ENCODE measurements around the gene MYH14. TPM values are rescaled to one million over a fixed set of nuclear protein-coding genes. Genes with fewer than 3 reads are reported as not detected.

Gene MYH14
- total and polyA plus RNA-seq, 2 of the 4 experiments (the other 2 are of a cell fraction) = not detected

DNA sequence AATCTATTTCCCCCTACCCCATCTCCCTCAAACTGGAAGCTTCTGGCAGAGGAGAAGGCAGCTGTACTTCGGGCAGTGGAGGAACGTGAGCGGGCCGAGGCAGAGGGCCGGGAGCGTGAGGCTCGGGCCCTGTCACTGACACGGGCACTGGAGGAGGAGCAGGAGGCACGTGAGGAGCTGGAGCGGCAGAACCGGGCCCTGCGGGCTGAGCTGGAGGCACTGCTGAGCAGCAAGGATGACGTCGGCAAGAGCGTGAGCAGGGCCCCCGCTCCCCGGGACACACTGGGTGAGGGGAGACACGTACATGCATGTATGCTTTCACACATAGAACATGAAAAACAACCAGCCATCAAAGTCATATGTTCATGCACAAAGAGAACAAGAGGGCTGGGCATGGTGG, 83.0 kb downstream of the MYH14 start:
- DNase-seq = no peak
- no peak for ATAC-seq (ENCODE audit: low read depth)
- Histone ChIP-seq H3K9ac (ENCODE audit: low read depth, low read length) (no peak overlapping the region), H3K27me3 (ENCODE audit: control insufficient read depth, insufficient read depth, low read length) (no peaks in the 10 kb centered on the region), H2AK5ac (ENCODE audit: low read depth, low read length) (no peak overlapping the region), H4K5ac (ENCODE audit: low read depth, low read length) (no peak overlapping the region), H3K9me3 (ENCODE audit: control insufficient read depth, insufficient read depth, low read length) (peaks cover 20% of the 10 kb centered on the region), H3K4me2 (ENCODE audit: low read depth, low read length) (no peak overlapping the region), H2BK5ac (ENCODE audit: low read depth, low read length, poor library complexity, severe bottlenecking) (no peak overlapping the region), H4K91ac (ENCODE audit: insufficient read depth, low read depth, low read length) (no peak overlapping the region), H2BK120ac (ENCODE audit: low read depth, low read length) (no peak overlapping the region), H3K79me1 (ENCODE audit: low read depth in 1 of 2, low read length in 2 of 2) (no peaks in the 10 kb centered on the region), H4K20me1 (ENCODE audit: insufficient read depth, low read length) (no peaks in the 10 kb centered on the region), H3K4ac (ENCODE audit: low read depth, low read length) (no peak overlapping the region), H3K18ac (ENCODE audit: low read depth, low read length) (no peak overlapping the region), H2BK15ac (ENCODE audit: low read depth, low read length) (no peak overlapping the region), H2AFZ (replicated peaks; ENCODE audit: low read length, poor library complexity) (no peak overlapping the region), H3K14ac (replicated peaks; ENCODE audit: low read depth, low read length) (no peak overlapping the region), H3K23ac (ENCODE audit: low read depth, low read length) (no peak overlapping the region), H3K4me3 (ENCODE audit: insufficient read depth, low read depth, low read length) (no peak overlapping the region), H3K56ac (ENCODE audit: extremely low read depth, insufficient read depth, low read length) (no peak overlapping the region), H3K27ac (ENCODE audit: insufficient read depth, low read length) (no peak overlapping the region), H3K36me3 (ENCODE audit: control insufficient read depth, insufficient read depth, low read length) (no peaks in the 10 kb centered on the region), H3K9me1 (ENCODE audit: insufficient read depth, low read length) (no peaks in the 10 kb centered on the region), H2AK9ac (replicated peaks; ENCODE audit: low read depth, low read length, poor library complexity) (no peak overlapping the region), H2BK20ac (ENCODE audit: low read depth, low read length) (no peak overlapping the region), H3K4me1 (ENCODE audit: control insufficient read depth, insufficient read depth, low read length) (no peaks in the 10 kb centered on the region), H4K8ac (ENCODE audit: low read depth in 2 of 2, low read length in 2 of 2) (no peak overlapping the region)
- intact Hi-C loops (cut with micrococcal nuclease) = no loop called here
- in situ Hi-C loops (cut with MboI; ENCODE audit: low sequenced_read_pairs) = no loop called here
- WGBS, 2 experiments (ENCODE audit: extremely low coverage in 2 of 2, insufficient read length in 1 of 2) = 69% methylated on average over 8 of the region's 18 CpGs; no CpG with 5 or more reads in 1 of the 2 experiments
- BruUV-seq (replicated peaks) = no TSS peak
- dilution Hi-C loops (cut with HindIII; ENCODE audit: low sequenced_read_pairs, unreplicated experiment) = no loop called here
- ChIA-PET CTCF (no interaction called here), POLR2A (ENCODE audit: unreplicated experiment) (no interaction called here)
- TF ChIP-seq, protein P1, sequence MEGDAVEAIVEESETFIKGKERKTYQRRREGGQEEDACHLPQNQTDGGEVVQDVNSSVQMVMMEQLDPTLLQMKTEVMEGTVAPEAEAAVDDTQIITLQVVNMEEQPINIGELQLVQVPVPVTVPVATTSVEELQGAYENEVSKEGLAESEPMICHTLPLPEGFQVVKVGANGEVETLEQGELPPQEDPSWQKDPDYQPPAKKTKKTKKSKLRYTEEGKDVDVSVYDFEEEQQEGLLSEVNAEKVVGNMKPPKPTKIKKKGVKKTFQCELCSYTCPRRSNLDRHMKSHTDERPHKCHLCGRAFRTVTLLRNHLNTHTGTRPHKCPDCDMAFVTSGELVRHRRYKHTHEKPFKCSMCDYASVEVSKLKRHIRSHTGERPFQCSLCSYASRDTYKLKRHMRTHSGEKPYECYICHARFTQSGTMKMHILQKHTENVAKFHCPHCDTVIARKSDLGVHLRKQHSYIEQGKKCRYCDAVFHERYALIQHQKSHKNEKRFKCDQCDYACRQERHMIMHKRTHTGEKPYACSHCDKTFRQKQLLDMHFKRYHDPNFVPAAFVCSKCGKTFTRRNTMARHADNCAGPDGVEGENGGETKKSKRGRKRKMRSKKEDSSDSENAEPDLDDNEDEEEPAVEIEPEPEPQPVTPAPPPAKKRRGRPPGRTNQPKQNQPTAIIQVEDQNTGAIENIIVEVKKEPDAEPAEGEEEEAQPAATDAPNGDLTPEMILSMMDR (conservative IDR thresholded peaks at IDR 0.05; ENCODE audit: low read depth, low read length) = no peak
- no peak for TF ChIP-seq CHD1 (IDR thresholded peaks at IDR 0.05; ENCODE audit: low read depth, low read length)
- no peak for TF ChIP-seq SMC3 (IDR thresholded peaks at IDR 0.05; ENCODE audit: low read depth, low read length)
- TF ChIP-seq CEBPB (IDR thresholded peaks at IDR 0.05; ENCODE audit: low read depth, low read length) = no peak
- TF ChIP-seq, protein P2, sequence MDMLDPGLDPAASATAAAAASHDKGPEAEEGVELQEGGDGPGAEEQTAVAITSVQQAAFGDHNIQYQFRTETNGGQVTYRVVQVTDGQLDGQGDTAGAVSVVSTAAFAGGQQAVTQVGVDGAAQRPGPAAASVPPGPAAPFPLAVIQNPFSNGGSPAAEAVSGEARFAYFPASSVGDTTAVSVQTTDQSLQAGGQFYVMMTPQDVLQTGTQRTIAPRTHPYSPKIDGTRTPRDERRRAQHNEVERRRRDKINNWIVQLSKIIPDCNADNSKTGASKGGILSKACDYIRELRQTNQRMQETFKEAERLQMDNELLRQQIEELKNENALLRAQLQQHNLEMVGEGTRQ (IDR thresholded peaks at IDR 0.05; ENCODE audit: low read depth, low read length) = no peak

Measured in IMR-90 (cell line).